ENCODE measurements around the gene EIF4A2. TPM values are rescaled to one million over a fixed set of nuclear protein-coding genes. Genes with fewer than 3 reads are reported as not detected.

Gene EIF4A2
- total and polyA plus RNA-seq, 2 of the 13 experiments (the other 11 are each of a cell fraction or from before 2014, with no cell fraction given) = 480 to 596 TPM

DNA sequence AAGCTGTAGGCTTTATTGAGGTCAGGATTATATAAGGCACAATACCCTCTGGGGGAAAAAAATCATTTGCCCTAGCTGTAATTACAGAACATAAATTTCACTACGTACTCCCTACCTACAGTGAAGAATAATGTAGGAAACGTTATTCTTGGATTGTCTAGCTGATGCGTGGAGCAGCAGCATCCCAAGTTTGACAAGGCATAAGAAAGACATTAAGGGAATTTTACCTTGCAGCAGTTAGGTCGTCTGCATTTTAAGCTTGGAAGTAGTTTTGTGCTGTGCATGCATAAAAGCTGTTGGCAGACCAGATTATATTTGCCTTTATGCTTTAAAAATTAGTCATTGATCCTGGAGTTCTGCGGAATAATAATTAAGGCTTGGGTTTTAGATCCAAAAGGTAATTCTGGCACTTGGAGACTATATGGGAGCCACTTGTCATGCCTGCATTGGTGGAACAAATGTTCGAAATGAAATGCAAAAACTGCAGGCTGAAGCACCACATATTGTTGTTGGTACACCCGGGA lies 2.2 kb downstream of the EIF4A2 start:
- FAIRE-seq = no peak
- no peak for DNase-seq (ENCODE audit: low spot score)
- intact Hi-C loops (cut with micrococcal nuclease; ENCODE audit: unreplicated experiment) (no loop called here), in situ Hi-C loops (cut with HindIII; ENCODE audit: extremely low pct_ligation_motif_present, low pct_unique_long_range_greater_than_20kb) (no loop called here)
- TF ChIP-seq ZBTB39 (CRISPR knock-in tag; IDR thresholded peaks at IDR 0.05) (no peak), ARID3A (IDR thresholded peaks at IDR 0.05; ENCODE audit: low read depth, low read length) (no peak), RBFOX2 (IDR thresholded peaks at IDR 0.05; ENCODE audit: low read depth, low read length) (peak; percentile 8; the same call in 1 of the 2 replicates), CBX5 (CRISPR knock-in tag; IDR thresholded peaks at IDR 0.05; ENCODE audit: borderline replicate concordance) (no peak), MAFK (conservative IDR thresholded peaks at IDR 0.05 in 1 of 2, IDR thresholded peaks at IDR 0.05 in 1 of 2; ENCODE audit: low read length in 2 of 2) (peak in 1 of 2 experiments; percentile 21; a peak in 1 of 4 replicates), POLR2AphosphoS2 (IDR thresholded peaks at IDR 0.05; ENCODE audit: low read depth, low read length) (peak; percentile 45; the same call in 1 of the 2 replicates), POLR2G (IDR thresholded peaks at IDR 0.05; ENCODE audit: low read depth, low read length) (0 out of 2 replicates have a peak, but pooled peaks have one; percentile 15), RBM22 (optimal IDR thresholded peaks at IDR 0.05; ENCODE audit: low read length) (peak; percentile 94), PAF1 (CRISPR knock-in tag; IDR thresholded peaks at IDR 0.05) (0 out of 2 replicates have a peak, but pooled peaks have one; percentile 4), NCOA1 (CRISPR knock-in tag; IDR thresholded peaks at IDR 0.05) (no peak), ZBTB1 (CRISPR knock-in tag; IDR thresholded peaks at IDR 0.05; ENCODE audit: borderline replicate concordance) (no peak)
- WGBS (ENCODE audit: low lambda C conversion rate) = 16% methylated on average over 7 of the region's 7 CpGs
- Histone ChIP-seq H3K4me2 (ENCODE audit: low read depth, low read length) (peak overlapping the region; percentile 82), H3K4me1 (ENCODE audit: insufficient read depth, low read length) (peaks cover 43% of the 10 kb centered on the region), H3K27me3 (ENCODE audit: control insufficient read depth in 1 of 2, insufficient read depth in 2 of 2, low read length in 2 of 2) (no peaks in the 10 kb centered on the region; a peak in 1 of 5 replicates), H3K79me2 (ENCODE audit: insufficient read depth, low read length) (peaks cover 35% of the 10 kb centered on the region), H4K20me1 (ENCODE audit: insufficient read depth, low read length) (peaks cover 67% of the 10 kb centered on the region), H3K36me3 (replicated peaks in 1 of 2; ENCODE audit: control insufficient read depth in 1 of 2, insufficient read depth in 2 of 2, low read length in 2 of 2) (peaks cover 19 to 52% of the 10 kb centered on the region in 2 experiments), H3K4me3 (replicated peaks in 1 of 3; ENCODE audit: insufficient read depth in 1 of 3, low read depth in 2 of 3, low read length in 3 of 3) (peak overlapping the region; percentile 91 to 98 (median 95)), H3K9ac (ENCODE audit: insufficient read depth, low read depth, low read length) (peak overlapping the region; percentile 100), H2AFZ (ENCODE audit: low read length) (no peak overlapping the region), H3K9me3 (ENCODE audit: low read length) (no peaks in the 10 kb centered on the region), H3K27ac (ENCODE audit: extremely low read length, insufficient read depth, low read length) (peak overlapping the region; percentile 99)
- no peak for ATAC-seq
- ChIA-PET CTCF (ENCODE audit: low intra/inter-chr PET ratio, low total read pairs) (no interaction called here), POLR2A (interaction anchor here (1.1 to 3.6 kb wide), 3 partner anchors 42 to 215 kb away, joined by 3 to 26 read pairs (median 14); partner anchors contain the start of gene DNAJB11)
- BruUV-seq (replicated peaks) = no TSS peak
